Ishikawa (cell line): ENCODE results near the gene ASL.

Experiments used
- CREB1 ChIP-seq: IDR thresholded peaks from 2 replicates; pipeline ENCODE4 v1.6.1; 2012; ENCODE audit warnings: low read depth
- EGR1 ChIP-seq: IDR thresholded peaks from 2 replicates; pipeline ENCODE4 v1.6.1; 2012
- EP300 ChIP-seq: IDR thresholded peaks from 2 replicates; pipeline ENCODE4 v1.6.1; 2012; ENCODE audit warnings: borderline replicate concordance
- FOXM1 ChIP-seq: IDR thresholded peaks from 2 replicates; pipeline ENCODE4 v1.6.1; 2012; ENCODE audit warnings: low read depth, borderline replicate concordance
- RAD21 ChIP-seq: IDR thresholded peaks from 2 replicates; pipeline ENCODE4 v1.6.1; 2012; ENCODE audit warnings: low read depth
- TAF1 ChIP-seq: IDR thresholded peaks from 2 replicates; pipeline ENCODE4 v1.6.1; 2012; ENCODE audit warnings: low read depth, mild to moderate bottlenecking
- TF ChIP-seq, protein P1 (sequence below): IDR thresholded peaks from 2 replicates; pipeline ENCODE4 v1.6.1; 2012; ENCODE audit warnings: low read depth, mild to moderate bottlenecking
- TF ChIP-seq, protein P2 (sequence below): IDR thresholded peaks from 2 replicates; pipeline ENCODE4 v1.6.1; 2012

DNA sequence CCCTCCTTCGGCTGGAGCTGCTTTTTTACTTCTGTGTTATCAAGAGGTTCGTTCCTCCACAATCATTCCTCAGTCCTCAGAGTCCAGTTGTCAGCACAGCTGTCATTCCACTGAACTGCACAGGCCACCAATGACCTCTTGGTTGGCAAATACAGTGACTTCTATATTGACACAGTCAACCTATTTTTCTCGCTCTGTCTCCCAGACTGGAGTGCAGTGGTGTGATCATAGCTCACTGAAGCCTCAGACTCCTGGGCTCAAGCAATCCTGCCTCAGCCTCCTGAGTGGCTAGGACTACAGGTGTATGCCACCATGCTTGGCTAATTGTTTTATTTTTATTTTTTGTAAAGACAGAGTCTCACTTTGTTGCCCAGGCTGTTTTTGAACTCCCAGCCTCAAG, 66.7 kb downstream of the ASL start:
- TF ChIP-seq TAF1 = no peak
- TF ChIP-seq, protein P1, sequence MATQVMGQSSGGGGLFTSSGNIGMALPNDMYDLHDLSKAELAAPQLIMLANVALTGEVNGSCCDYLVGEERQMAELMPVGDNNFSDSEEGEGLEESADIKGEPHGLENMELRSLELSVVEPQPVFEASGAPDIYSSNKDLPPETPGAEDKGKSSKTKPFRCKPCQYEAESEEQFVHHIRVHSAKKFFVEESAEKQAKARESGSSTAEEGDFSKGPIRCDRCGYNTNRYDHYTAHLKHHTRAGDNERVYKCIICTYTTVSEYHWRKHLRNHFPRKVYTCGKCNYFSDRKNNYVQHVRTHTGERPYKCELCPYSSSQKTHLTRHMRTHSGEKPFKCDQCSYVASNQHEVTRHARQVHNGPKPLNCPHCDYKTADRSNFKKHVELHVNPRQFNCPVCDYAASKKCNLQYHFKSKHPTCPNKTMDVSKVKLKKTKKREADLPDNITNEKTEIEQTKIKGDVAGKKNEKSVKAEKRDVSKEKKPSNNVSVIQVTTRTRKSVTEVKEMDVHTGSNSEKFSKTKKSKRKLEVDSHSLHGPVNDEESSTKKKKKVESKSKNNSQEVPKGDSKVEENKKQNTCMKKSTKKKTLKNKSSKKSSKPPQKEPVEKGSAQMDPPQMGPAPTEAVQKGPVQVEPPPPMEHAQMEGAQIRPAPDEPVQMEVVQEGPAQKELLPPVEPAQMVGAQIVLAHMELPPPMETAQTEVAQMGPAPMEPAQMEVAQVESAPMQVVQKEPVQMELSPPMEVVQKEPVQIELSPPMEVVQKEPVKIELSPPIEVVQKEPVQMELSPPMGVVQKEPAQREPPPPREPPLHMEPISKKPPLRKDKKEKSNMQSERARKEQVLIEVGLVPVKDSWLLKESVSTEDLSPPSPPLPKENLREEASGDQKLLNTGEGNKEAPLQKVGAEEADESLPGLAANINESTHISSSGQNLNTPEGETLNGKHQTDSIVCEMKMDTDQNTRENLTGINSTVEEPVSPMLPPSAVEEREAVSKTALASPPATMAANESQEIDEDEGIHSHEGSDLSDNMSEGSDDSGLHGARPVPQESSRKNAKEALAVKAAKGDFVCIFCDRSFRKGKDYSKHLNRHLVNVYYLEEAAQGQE = no peak
- TF ChIP-seq, protein P2, sequence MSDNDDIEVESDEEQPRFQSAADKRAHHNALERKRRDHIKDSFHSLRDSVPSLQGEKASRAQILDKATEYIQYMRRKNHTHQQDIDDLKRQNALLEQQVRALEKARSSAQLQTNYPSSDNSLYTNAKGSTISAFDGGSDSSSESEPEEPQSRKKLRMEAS = no peak
- no peak for TF ChIP-seq RAD21
- no peak for TF ChIP-seq EP300
- no peak for TF ChIP-seq EGR1
- TF ChIP-seq CREB1 = no peak
- TF ChIP-seq FOXM1 = no peak
